Stimulated activated CD4-positive, alpha-beta T cell treated with anti-CD3 and anti-CD28 coated beads, Interleukin-2, amount 100 ng/mL, for 48 hours (primary cell): Measurements from ENCODE around the gene ZSCAN25.
"Not testable (repeated sequence)": the region's sequence is repeated elsewhere in the genome, so short reads cannot be mapped to it uniquely, and the experiment has no call there.

ENCODE experiments used
- DNase-seq, 2 donors: peaks; one replicate each; pipeline ENCODE4 v3.0.0-alpha.2; 2020

Gene ZSCAN25

GRCh38 chr7:99652671-99653070, 35.9 kb downstream of the ZSCAN25 start:
- no peak for DNase-seq

DNA sequence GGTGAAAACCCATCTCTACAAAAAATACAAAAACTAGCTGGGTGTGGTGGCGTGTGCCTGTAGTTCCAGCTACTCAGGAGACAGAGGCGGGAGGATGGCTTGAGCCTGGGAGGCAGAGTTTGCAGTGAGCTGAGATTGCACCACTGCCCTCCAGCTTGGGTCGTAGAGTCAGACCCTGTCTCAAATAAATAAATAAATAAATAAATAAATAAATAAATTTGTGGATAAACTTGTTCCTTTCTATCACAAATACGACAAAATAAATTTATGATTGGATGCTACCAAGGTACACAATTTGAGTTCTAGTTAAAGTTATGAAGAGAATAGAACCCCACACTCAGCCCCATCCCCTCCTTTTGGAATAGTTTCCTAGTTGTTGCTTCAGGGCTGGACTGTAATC, 36.5 kb downstream of the ZSCAN25 start:
- DNase-seq = not testable (repeated sequence)

DNA sequence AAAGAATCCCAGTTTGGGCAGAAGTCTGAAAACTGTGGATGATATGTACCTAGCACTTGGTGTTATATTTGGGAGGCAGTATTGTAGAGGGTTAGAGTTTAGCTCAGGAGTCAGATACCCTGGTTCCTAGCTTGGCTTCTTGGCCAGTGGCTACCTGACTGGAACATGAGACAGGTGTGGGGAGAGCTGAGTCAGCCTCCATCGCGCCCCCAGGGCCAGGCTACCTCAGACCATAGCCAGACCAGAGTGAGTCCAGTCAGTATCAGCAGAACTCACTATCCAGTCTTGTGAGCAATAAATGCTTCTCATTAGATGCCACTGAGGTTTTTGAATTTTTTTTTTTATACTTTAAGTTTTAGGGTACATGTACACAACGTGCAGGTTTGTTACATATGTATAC, 37.0 kb downstream of the ZSCAN25 start:
- DNase-seq = no peak

DNA sequence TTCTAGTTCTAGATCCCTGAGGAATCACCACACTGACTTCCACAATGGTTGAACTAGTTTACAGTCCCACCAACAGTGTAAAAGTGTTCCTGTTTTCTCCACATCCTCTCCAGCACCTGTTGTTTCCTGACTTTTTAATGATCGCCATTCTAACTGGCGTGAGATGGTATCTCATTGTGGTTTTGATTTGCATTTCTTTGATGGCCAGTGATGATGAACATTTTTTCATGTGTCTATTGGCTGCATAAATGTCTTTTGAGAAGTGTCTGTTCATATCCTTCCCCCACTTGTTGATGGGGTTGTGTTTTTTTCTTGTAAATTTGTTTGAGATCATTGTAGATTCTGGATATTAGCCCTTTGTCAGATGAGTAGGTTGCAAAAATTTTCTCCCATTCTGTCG, 37.9 kb downstream of the ZSCAN25 start:
- not testable (repeated sequence) for DNase-seq

DNA sequence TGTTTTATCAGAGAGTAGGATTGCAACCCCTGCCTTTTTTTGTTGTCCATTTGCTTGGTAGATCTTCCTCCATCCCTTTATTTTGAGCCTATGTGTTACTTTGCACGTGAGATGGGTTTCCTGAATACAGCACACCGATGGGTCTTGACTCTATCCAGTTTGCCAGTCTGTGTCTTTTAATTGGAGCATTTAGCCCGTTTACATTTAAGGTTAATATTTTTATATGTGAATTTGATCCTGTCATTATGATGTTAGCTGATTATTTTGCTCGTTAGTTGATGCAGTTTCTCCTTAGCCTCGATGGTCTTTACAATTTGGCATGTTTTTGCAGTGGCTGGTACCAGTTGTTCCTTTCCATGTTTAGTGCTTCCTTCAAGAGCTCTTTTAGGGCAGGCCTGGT, 41.1 kb downstream of the ZSCAN25 start:
- not testable (repeated sequence) for DNase-seq

- DNase-seq = peak in 1 of 2 donors; percentile 3
Observed at GRCh38 chr7:99665312-99666012, 48.7 kb downstream of the ZSCAN25 start.

DNA sequence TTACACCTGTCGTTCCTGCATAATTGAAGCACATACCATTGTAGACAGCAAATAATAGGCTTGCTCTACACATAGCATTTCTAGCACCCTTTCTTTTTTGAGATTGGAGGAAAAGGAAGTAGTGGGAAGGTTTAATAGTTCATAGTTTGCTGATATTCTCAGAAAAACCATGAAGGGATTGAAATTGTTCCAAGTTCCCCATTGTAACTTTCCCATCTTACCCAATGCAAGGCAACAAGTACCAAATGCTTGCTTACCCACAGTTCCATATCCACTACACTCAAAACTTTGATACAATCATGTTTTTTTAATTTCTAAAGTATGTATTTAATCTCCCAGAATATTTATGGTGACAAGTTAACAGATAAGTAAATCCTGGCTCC, 49.3 kb downstream of the ZSCAN25 start:
- no peak for DNase-seq

DNA sequence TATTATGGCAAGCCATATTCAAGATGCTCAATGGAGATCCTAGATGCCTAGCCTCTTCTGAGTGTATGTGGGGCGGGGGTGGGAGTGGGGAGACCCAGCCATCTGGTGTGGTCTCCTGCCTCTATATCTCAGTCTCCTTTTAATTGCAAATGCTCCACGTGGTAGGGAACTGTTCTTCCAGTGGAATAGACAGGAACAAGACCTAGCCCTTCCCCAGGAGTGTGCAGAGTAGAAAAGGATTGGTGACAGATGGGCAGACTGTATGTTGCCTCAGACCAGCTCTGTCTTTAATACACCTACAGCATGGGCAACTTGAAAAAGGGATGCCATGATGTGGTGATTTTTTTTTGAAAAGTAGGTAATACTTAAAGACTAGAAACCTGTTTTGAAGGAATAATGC, 50.4 kb downstream of the ZSCAN25 start:
- DNase-seq = no peak

GRCh38 chr7:99668541-99668940, 51.8 kb downstream of the ZSCAN25 start:
- DNase-seq = no peak

- DNase-seq = no peak
Observed at GRCh38 chr7:99669782-99670181, 53.0 kb downstream of the ZSCAN25 start.

GRCh38 chr7:99672573-99672972, 55.8 kb downstream of the ZSCAN25 start:
- no peak for DNase-seq

GRCh38 chr7:99674995-99675742, 58.4 kb downstream of the ZSCAN25 start:
- no peak for DNase-seq

DNA sequence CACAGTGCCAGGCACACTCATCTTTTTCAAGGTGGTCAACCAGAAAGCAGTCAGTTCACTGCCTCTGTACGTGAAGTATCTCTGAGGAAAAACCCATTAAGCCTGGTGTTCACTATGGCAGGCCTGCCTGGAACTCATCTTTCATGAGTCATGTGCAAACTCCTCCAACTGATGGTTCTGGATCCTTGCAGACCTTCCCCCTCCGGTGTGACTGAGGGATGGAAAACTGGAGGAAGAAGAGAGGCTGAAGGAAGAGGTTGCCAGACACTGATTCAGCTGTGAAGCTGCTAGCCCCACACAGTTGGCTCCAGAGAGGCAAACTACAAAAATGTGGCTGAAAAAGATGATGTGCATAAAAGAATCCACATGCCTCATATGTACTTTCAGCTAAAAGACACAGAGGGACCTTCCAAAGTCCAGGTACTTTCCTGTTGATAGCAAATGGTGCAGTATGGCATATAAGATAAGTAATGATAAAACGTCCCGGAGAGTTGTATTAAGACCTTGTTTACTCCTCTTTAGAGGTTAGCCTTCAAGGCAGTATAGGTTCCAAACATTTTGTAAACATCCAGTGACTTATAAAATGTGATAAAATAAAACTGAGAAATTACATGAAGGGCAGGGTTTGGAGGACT, 60.4 kb downstream of the ZSCAN25 start:
- no peak for DNase-seq

- DNase-seq = no peak
Observed at GRCh38 chr7:99677648-99678045, 60.9 kb downstream of the ZSCAN25 start.

DNA sequence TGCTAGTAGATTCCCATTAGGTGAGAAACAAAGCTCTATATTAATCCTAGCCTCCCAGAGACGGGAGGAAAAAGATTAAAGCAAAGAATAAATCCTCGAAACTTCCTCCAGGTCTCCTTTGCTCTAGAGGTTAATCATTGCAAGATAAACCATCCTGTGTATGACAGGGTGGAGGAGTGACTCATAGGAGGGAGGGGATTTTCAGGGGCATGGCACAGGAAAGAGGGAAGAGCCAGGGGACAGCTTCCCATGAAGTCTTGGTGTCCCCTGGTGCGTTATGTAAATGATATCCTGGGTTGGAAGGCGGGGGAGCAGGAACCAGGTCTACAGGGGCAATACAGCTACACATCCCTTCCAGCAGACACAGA, 62.3 kb downstream of the ZSCAN25 start:
- DNase-seq = no peak

- no peak for DNase-seq
Observed at GRCh38 chr7:99679400-99680191, 62.9 kb downstream of the ZSCAN25 start, which contains the start of gene CYP3A5. TSS of gene CYP3A5 (minus strand) at chr7:99679996. CDS start at chr7:99679896, 100 bp downstream.
